HEK293 (cell line): ENCODE data around the gene MAGEA9B.
A peak's percentile ranks its signal among the peaks of the same experiment; 100 is the strongest.

Experiments
- CTCF ChIA-PET: fragments of 350-600 bp; formaldehyde crosslinking; extraction: SDS; loops from one replicate; lab custom pipeline; 2021; ENCODE audit warnings: antibody characterized with exemption; lab: Yijun Ruan, JAX
- POLR2A ChIA-PET: fragments of 300-600 bp; formaldehyde crosslinking; extraction: SDS; loops from one replicate; lab custom pipeline; 2020; ENCODE audit warnings: antibody characterized with exemption, inconsistent platforms; lab: Yijun Ruan, JAX
- H3K27ac ChIP-seq: fragments of 200-500 bp; sonication (Bioruptor generic); 2 replicates; pipeline ENCODE4 v1.5.1; 2014; ENCODE audit warnings: low read depth, low read length, control low read depth, inconsistent platforms; ENCODE audit errors: extremely low read depth
- H3K36me3 ChIP-seq, 2 experiments: fragments of 200-500 bp in 1 of 2; sonication (Bioruptor generic) in 1 of 2; 1 replicate in 1 of 2; 2 replicates in 1 of 2; pipeline ENCODE4 v1.5.1; 2014 to 2017; ENCODE audit warnings: inconsistent platforms in 2 of 2, low read length in 2 of 2; ENCODE audit not compliant: control insufficient read depth in 2 of 2, insufficient read depth in 1 of 2
- H3K4me1 ChIP-seq: fragments of 200-500 bp; sonication (Bioruptor generic); 2 replicates; pipeline ENCODE4 v1.5.1; 2014; ENCODE audit warnings: mild to moderate bottlenecking, low read length, inconsistent platforms; ENCODE audit not compliant: control insufficient read depth, insufficient read depth
- H3K4me3 ChIP-seq: 2 replicates; pipeline ENCODE4 v1.5.1; 2011; ENCODE audit warnings: low read depth, mild to moderate bottlenecking, control low read depth, low read length, moderate library complexity
- H3K9me3 ChIP-seq: fragments of 200-500 bp; sonication (Bioruptor generic); 2 replicates; pipeline ENCODE4 v1.5.1; 2014; ENCODE audit warnings: low read depth, low read length, inconsistent platforms; ENCODE audit not compliant: control insufficient read depth, insufficient read depth
- FEZF1 ChIP-seq: fragments of 450-650 bp; formaldehyde crosslinking; IDR thresholded peaks from 2 replicates; pipeline ENCODE4 v1.5.1; 2016; ENCODE audit warnings: missing biosample characterization, missing genetic modification characterization
- HOXC10 ChIP-seq: sonication (generic); formaldehyde crosslinking; IDR thresholded peaks from 2 replicates; pipeline ENCODE4 v1.8.1; 2023; ENCODE audit warnings: mild to moderate bottlenecking, missing genetic modification reagents
- KLF7 ChIP-seq: fragments of 450-650 bp; formaldehyde crosslinking; IDR thresholded peaks from 2 replicates; pipeline ENCODE4 v1.5.1; 2016; ENCODE audit warnings: missing biosample characterization, missing genetic modification characterization, borderline replicate concordance
- MEIS1 ChIP-seq: sonication (generic); formaldehyde crosslinking; IDR thresholded peaks from 2 replicates; pipeline ENCODE4 v1.8.1; 2022; ENCODE audit warnings: missing genetic modification reagents, mild to moderate bottlenecking, borderline replicate concordance
- SCRT2 ChIP-seq: fragments of 450-650 bp; formaldehyde crosslinking; IDR thresholded peaks from 2 replicates; pipeline ENCODE4 v1.5.1; 2016; ENCODE audit warnings: missing biosample characterization, missing genetic modification characterization
- YY2 ChIP-seq: fragments of 450-650 bp; formaldehyde crosslinking; IDR thresholded peaks from 2 replicates; pipeline ENCODE4 v1.5.1; 2016; ENCODE audit warnings: missing biosample characterization, missing genetic modification characterization
- ZBTB8A ChIP-seq: fragments of 450-650 bp; formaldehyde crosslinking; IDR thresholded peaks from 2 replicates; pipeline ENCODE4 v1.5.1; 2016; ENCODE audit warnings: missing biosample characterization, missing genetic modification characterization
- ZNF10 ChIP-seq: fragments of 450-650 bp; formaldehyde crosslinking; IDR thresholded peaks from 2 replicates; pipeline ENCODE4 v1.5.1; 2017; ENCODE audit warnings: missing biosample characterization, missing genetic modification characterization
- ZNF175 ChIP-seq: fragments of 450-650 bp; formaldehyde crosslinking; IDR thresholded peaks from 2 replicates; pipeline ENCODE4 v1.5.1; 2016; ENCODE audit warnings: missing biosample characterization, missing genetic modification characterization
- ZNF221 ChIP-seq: fragments of 450-650 bp; formaldehyde crosslinking; IDR thresholded peaks from 2 replicates; pipeline ENCODE4 v1.5.1; 2017; ENCODE audit warnings: missing biosample characterization, missing genetic modification characterization, borderline replicate concordance
- ZNF223 ChIP-seq: fragments of 450-650 bp; formaldehyde crosslinking; IDR thresholded peaks from 2 replicates; pipeline ENCODE4 v1.5.1; 2016; ENCODE audit warnings: missing biosample characterization, missing genetic modification characterization
- ZNF350 ChIP-seq: fragments of 450-650 bp; formaldehyde crosslinking; IDR thresholded peaks from 2 replicates; pipeline ENCODE4 v1.5.0; 2017; ENCODE audit warnings: missing biosample characterization, mild to moderate bottlenecking, missing genetic modification characterization
- ZNF366 ChIP-seq: fragments of 450-650 bp; formaldehyde crosslinking; conservative IDR thresholded peaks from 2 replicates; pipeline ENCODE4 v1.5.1; 2016; ENCODE audit warnings: missing biosample characterization, missing genetic modification characterization
- ZNF426 ChIP-seq: fragments of 450-650 bp; formaldehyde crosslinking; IDR thresholded peaks from 2 replicates; pipeline ENCODE4 v1.5.1; 2017; ENCODE audit warnings: missing biosample characterization, missing genetic modification characterization, mild to moderate bottlenecking, inconsistent platforms, moderate library complexity
- ZNF473 ChIP-seq: fragments of 450-650 bp; formaldehyde crosslinking; IDR thresholded peaks from 2 replicates; pipeline ENCODE4 v1.5.1; 2017; ENCODE audit warnings: missing biosample characterization, missing genetic modification characterization
- ZNF707 ChIP-seq: fragments of 450-650 bp; formaldehyde crosslinking; IDR thresholded peaks from 2 replicates; pipeline ENCODE4 v1.5.1; 2016; ENCODE audit warnings: missing biosample characterization, missing genetic modification characterization
- ZNF776 ChIP-seq: fragments of 450-650 bp; formaldehyde crosslinking; IDR thresholded peaks from 2 replicates; pipeline ENCODE4 v1.5.0; 2017; ENCODE audit warnings: missing biosample characterization, missing genetic modification characterization, borderline replicate concordance
- ZNF777 ChIP-seq: fragments of 450-650 bp; formaldehyde crosslinking; IDR thresholded peaks from 2 replicates; pipeline ENCODE4 v1.5.1; 2017; ENCODE audit warnings: missing biosample characterization, missing genetic modification characterization, borderline replicate concordance
- TF ChIP-seq, protein P1 (sequence below): fragments of 450-650 bp; formaldehyde crosslinking; IDR thresholded peaks from 2 replicates; pipeline ENCODE4 v1.5.1; 2016; ENCODE audit warnings: missing biosample characterization, missing genetic modification characterization
- TF ChIP-seq, protein P2 (sequence below): fragments of 450-650 bp; formaldehyde crosslinking; IDR thresholded peaks from 2 replicates; pipeline ENCODE4 v1.5.1; 2016; ENCODE audit warnings: missing biosample characterization, missing genetic modification characterization
- TF ChIP-seq, protein P3 (sequence below): fragments of 450-650 bp; formaldehyde crosslinking; IDR thresholded peaks from 2 replicates; pipeline ENCODE4 v1.5.1; 2016; ENCODE audit warnings: missing biosample characterization, missing genetic modification characterization, borderline replicate concordance
- TF ChIP-seq, protein P4 (sequence below): fragments of 450-650 bp; formaldehyde crosslinking; IDR thresholded peaks from 2 replicates; pipeline ENCODE4 v1.5.1; 2016; ENCODE audit warnings: missing biosample characterization, missing genetic modification characterization
- TF ChIP-seq, protein P5 (sequence below): fragments of 450-650 bp; formaldehyde crosslinking; IDR thresholded peaks from 2 replicates; pipeline ENCODE4 v1.5.1; 2016; ENCODE audit warnings: missing biosample characterization, missing genetic modification characterization, low read depth
- TF ChIP-seq, protein P6 (sequence below): fragments of 450-650 bp; formaldehyde crosslinking; IDR thresholded peaks from 2 replicates; pipeline ENCODE4; 2016; ENCODE audit warnings: missing biosample characterization, missing genetic modification characterization
- TF ChIP-seq, protein P7 (sequence below): fragments of 450-650 bp; formaldehyde crosslinking; IDR thresholded peaks from 2 replicates; pipeline ENCODE4 v1.5.1; 2017; ENCODE audit warnings: missing biosample characterization, missing genetic modification characterization

The MAGEA9B gene

DNA sequence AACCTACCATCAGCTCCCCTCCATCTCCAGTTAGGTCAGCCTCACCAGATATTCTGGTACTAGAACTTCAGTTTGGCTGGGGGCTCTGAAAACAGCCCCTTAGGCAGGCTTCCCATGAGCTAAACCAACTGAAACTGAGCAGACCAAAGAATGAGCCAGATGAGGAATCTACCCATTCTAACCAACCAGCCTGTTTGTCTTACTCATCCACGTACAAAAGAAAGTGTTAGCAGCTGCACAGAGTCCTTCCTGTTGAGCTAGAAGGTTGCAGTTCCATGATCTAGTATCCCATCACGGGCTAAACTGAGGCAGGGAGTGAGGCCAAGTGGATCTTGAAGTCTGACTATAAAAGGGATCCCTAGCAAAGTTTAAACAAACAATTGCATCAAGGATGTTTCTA lies 17.5 kb downstream of the MAGEA9B start:
- POLR2A ChIA-PET: no interaction called here
- TF ChIP-seq HOXC10 (CRISPR knock-in tag) (no peak), MEIS1 (CRISPR knock-in tag) (no peak), ZNF473 (tag by site-specific recombination) (no peak), ZNF221 (tag by site-specific recombination) (no peak), ZNF426 (tag by site-specific recombination) (no peak), ZNF707 (tag by site-specific recombination) (no peak), ZNF776 (tag by site-specific recombination) (no peak), KLF7 (no peak), ZNF223 (no peak), FEZF1 (no peak), ZNF10 (tag by site-specific recombination) (no peak), ZNF350 (tag by site-specific recombination) (no peak)
- TF ChIP-seq, protein P1, sequence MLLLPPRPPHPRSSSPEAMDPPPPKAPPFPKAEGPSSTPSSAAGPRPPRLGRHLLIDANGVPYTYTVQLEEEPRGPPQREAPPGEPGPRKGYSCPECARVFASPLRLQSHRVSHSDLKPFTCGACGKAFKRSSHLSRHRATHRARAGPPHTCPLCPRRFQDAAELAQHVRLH (tag by site-specific recombination): no peak
- TF ChIP-seq, protein P2, sequence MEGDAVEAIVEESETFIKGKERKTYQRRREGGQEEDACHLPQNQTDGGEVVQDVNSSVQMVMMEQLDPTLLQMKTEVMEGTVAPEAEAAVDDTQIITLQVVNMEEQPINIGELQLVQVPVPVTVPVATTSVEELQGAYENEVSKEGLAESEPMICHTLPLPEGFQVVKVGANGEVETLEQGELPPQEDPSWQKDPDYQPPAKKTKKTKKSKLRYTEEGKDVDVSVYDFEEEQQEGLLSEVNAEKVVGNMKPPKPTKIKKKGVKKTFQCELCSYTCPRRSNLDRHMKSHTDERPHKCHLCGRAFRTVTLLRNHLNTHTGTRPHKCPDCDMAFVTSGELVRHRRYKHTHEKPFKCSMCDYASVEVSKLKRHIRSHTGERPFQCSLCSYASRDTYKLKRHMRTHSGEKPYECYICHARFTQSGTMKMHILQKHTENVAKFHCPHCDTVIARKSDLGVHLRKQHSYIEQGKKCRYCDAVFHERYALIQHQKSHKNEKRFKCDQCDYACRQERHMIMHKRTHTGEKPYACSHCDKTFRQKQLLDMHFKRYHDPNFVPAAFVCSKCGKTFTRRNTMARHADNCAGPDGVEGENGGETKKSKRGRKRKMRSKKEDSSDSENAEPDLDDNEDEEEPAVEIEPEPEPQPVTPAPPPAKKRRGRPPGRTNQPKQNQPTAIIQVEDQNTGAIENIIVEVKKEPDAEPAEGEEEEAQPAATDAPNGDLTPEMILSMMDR: no peak
- TF ChIP-seq, protein P3, sequence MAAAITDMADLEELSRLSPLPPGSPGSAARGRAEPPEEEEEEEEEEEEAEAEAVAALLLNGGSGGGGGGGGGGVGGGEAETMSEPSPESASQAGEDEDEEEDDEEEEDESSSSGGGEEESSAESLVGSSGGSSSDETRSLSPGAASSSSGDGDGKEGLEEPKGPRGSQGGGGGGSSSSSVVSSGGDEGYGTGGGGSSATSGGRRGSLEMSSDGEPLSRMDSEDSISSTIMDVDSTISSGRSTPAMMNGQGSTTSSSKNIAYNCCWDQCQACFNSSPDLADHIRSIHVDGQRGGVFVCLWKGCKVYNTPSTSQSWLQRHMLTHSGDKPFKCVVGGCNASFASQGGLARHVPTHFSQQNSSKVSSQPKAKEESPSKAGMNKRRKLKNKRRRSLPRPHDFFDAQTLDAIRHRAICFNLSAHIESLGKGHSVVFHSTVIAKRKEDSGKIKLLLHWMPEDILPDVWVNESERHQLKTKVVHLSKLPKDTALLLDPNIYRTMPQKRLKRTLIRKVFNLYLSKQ (tag by site-specific recombination): no peak
- no peaks in the 10 kb centered on the region for H3K36me3 ChIP-seq
- CTCF ChIA-PET: no interaction called here
- H3K4me1 ChIP-seq: peaks cover 16% of the 10 kb centered on the region
- no peaks in the 10 kb centered on the region for H3K9me3 ChIP-seq
- H3K4me3 ChIP-seq: no peak overlapping the region
- no peak overlapping the region for H3K27ac ChIP-seq

DNA sequence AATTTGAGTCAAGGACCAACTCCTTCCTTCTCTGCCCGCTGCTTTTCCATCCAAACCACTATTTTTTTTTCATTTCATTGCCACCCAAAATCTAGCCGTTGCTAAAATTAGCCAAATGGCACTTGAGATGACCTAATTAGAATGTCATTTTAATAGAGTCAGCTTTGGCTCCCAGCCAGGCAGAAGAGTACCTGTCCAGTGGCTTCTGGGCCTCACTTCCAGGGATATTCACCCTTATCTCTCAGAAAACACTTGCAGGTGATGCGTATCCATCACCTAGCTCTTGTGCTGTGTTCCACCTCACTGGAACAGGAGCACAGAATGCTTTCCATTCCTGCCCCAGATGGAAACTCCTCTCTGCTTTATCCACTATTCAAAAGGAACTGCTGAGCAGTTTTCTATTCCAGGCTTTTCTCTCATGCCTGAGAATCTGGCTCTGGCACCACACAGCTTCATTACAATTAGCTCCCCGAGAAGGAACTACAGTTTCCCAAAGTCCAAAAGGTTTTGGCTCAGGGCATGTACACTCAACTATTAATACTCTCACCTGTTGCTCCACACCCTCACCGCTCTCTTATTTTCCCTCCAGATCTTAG lies 18.5 kb downstream of the MAGEA9B start:
- POLR2A ChIA-PET: no interaction called here
- Histone ChIP-seq H3K9me3 (no peaks in the 10 kb centered on the region), H3K36me3 (no peaks in the 10 kb centered on the region), H3K27ac (0 out of 2 replicates have a peak overlapping the region, but pooled peaks have one; percentile 13), H3K4me1 (peaks cover 16% of the 10 kb centered on the region), H3K4me3 (no peak overlapping the region)
- CTCF ChIA-PET: interaction anchor here (1.0 kb wide), 1 partner anchor 41 kb away, joined by 3 read pairs; no protein-coding TSS in a partner anchor
- TF ChIP-seq, protein P4, sequence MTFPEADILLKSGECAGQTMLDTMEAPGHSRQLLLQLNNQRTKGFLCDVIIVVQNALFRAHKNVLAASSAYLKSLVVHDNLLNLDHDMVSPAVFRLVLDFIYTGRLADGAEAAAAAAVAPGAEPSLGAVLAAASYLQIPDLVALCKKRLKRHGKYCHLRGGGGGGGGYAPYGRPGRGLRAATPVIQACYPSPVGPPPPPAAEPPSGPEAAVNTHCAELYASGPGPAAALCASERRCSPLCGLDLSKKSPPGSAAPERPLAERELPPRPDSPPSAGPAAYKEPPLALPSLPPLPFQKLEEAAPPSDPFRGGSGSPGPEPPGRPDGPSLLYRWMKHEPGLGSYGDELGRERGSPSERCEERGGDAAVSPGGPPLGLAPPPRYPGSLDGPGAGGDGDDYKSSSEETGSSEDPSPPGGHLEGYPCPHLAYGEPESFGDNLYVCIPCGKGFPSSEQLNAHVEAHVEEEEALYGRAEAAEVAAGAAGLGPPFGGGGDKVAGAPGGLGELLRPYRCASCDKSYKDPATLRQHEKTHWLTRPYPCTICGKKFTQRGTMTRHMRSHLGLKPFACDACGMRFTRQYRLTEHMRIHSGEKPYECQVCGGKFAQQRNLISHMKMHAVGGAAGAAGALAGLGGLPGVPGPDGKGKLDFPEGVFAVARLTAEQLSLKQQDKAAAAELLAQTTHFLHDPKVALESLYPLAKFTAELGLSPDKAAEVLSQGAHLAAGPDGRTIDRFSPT (tag by site-specific recombination): no peak
- TF ChIP-seq ZNF350 (tag by site-specific recombination) (no peak), SCRT2 (tag by site-specific recombination) (peak; percentile 70), ZNF175 (tag by site-specific recombination) (no peak), ZNF366 (tag by site-specific recombination) (peak; percentile 32; the same call in 1 of the 2 replicates), ZBTB8A (no peak), ZNF777 (no peak), YY2 (no peak)
- TF ChIP-seq, protein P5, sequence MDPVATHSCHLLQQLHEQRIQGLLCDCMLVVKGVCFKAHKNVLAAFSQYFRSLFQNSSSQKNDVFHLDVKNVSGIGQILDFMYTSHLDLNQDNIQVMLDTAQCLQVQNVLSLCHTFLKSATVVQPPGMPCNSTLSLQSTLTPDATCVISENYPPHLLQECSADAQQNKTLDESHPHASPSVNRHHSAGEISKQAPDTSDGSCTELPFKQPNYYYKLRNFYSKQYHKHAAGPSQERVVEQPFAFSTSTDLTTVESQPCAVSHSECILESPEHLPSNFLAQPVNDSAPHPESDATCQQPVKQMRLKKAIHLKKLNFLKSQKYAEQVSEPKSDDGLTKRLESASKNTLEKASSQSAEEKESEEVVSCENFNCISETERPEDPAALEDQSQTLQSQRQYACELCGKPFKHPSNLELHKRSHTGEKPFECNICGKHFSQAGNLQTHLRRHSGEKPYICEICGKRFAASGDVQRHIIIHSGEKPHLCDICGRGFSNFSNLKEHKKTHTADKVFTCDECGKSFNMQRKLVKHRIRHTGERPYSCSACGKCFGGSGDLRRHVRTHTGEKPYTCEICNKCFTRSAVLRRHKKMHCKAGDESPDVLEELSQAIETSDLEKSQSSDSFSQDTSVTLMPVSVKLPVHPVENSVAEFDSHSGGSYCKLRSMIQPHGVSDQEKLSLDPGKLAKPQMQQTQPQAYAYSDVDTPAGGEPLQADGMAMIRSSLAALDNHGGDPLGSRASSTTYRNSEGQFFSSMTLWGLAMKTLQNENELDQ (tag by site-specific recombination): no peak
- TF ChIP-seq, protein P6, sequence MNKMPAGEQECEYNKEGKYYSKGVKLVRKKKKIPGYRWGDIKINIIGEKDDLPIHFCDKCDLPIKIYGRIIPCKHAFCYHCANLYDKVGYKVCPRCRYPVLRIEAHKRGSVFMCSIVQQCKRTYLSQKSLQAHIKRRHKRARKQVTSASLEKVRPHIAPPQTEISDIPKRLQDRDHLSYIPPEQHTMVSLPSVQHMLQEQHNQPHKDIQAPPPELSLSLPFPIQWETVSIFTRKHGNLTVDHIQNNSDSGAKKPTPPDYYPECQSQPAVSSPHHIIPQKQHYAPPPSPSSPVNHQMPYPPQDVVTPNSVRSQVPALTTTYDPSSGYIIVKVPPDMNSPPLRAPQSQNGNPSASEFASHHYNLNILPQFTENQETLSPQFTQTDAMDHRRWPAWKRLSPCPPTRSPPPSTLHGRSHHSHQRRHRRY: no peak
- TF ChIP-seq, protein P7, sequence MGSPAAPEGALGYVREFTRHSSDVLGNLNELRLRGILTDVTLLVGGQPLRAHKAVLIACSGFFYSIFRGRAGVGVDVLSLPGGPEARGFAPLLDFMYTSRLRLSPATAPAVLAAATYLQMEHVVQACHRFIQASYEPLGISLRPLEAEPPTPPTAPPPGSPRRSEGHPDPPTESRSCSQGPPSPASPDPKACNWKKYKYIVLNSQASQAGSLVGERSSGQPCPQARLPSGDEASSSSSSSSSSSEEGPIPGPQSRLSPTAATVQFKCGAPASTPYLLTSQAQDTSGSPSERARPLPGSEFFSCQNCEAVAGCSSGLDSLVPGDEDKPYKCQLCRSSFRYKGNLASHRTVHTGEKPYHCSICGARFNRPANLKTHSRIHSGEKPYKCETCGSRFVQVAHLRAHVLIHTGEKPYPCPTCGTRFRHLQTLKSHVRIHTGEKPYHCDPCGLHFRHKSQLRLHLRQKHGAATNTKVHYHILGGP (tag by site-specific recombination): no peak
